GM19193 (cell line): Measurements from ENCODE around the gene ATG2A.

Source experiments
- POLR2A ChIP-seq: IDR thresholded peaks from 4 replicates; pipeline ENCODE4 v1.6.1; 2011; ENCODE audit not compliant: insufficient read depth, insufficient read length; ENCODE audit errors: extremely low read depth

ATG2A gene

GRCh38 chr11:64854157-64854533 lies 62.9 kb downstream of the ATG2A start:
- TF ChIP-seq POLR2A, result no peak

- no peak for TF ChIP-seq POLR2A
Measured at GRCh38 chr11:64853709-64854108, 63.3 kb downstream of the ATG2A start.

GRCh38 chr11:64852804-64853509 lies 64.1 kb downstream of the ATG2A start:
- peak; percentile 4 for TF ChIP-seq POLR2A

GRCh38 chr11:64851831-64852351 lies 65.1 kb downstream of the ATG2A start:
- peak; percentile 49 for TF ChIP-seq POLR2A

GRCh38 chr11:64850979-64851567 lies 65.9 kb downstream of the ATG2A start:
- peak; percentile 36 for TF ChIP-seq POLR2A

GRCh38 chr11:64849598-64850356 lies 67.2 kb downstream of the ATG2A start:
- TF ChIP-seq POLR2A, result no peak

GRCh38 chr11:64848826-64849597 lies 68.0 kb downstream of the ATG2A start:
- no peak for TF ChIP-seq POLR2A

GRCh38 chr11:64848214-64848825 lies 68.7 kb downstream of the ATG2A start:
- TF ChIP-seq POLR2A, result no peak

GRCh38 chr11:64846998-64847666 lies 69.9 kb downstream of the ATG2A start:
- TF ChIP-seq POLR2A, result no peak

- TF ChIP-seq POLR2A, result no peak
Measured at GRCh38 chr11:64845129-64845775, 71.8 kb downstream of the ATG2A start.
